Activated T-cell treated with anti-CD3 and anti-CD28 coated beads, Interleukin-2, amount 50 U/mL, for 1 hour (primary cell): ENCODE data around the gene LPCAT3.

Experiments used
- DNase-seq: peaks from one replicate; pipeline ENCODE4 v3.0.0-alpha.2; 2020

Gene LPCAT3

GRCh38 chr12:6935371-6936193 is 82.7 kb downstream of the LPCAT3 start:
- DNase-seq: no peak

- DNase-seq: no peak
These were observed 84.2 kb downstream of the LPCAT3 start for GRCh38 chr12:6934110-6934509.

GRCh38 chr12:6932766-6933165 is 85.5 kb downstream of the LPCAT3 start:
- DNase-seq: no peak

- no peak for DNase-seq
These were observed 88.5 kb downstream of the LPCAT3 start for GRCh38 chr12:6929466-6930452.

GRCh38 chr12:6928703-6929407 is 89.4 kb downstream of the LPCAT3 start:
- DNase-seq: no peak

GRCh38 chr12:6928022-6928702 is 90.1 kb downstream of the LPCAT3 start:
- peak; percentile 44 for DNase-seq

GRCh38 chr12:6927379-6928021 is 90.8 kb downstream of the LPCAT3 start, which contains the start of gene ATN1:
TSS of gene ATN1 (plus strand) at chr12:6927959. CDS start at chr12:6934002, 6,043 bp downstream.
- peak; percentile 60 for DNase-seq
